HAP-1 (cell line): ENCODE data around the gene MBOAT2.

Experiments
- DNase-seq, 2 experiments: peaks; one replicate each; pipeline ENCODE4 v3.0.0-alpha.2; 2016 to 2020; ENCODE audit warnings: low spot score in 2 of 2
- H3K27me3 ChIP-seq: fragments of 250-450 bp; sonication (Bioruptor Pico); 2 replicates; pipeline ENCODE4 v1.5.1; 2020; ENCODE audit warnings: low read depth, mild to moderate bottlenecking, moderate library complexity
- H3K36me3 ChIP-seq: fragments of 250-450 bp; sonication (Bioruptor Pico); replicated peaks from 2 replicates; pipeline ENCODE4 v1.5.1; 2020; ENCODE audit warnings: mild to moderate bottlenecking
- H3K4me1 ChIP-seq: fragments of 250-450 bp; sonication (Bioruptor Pico); 2 replicates; pipeline ENCODE4 v1.5.1; 2020; ENCODE audit warnings: mild to moderate bottlenecking
- H3K4me3 ChIP-seq: fragments of 250-450 bp; sonication (Bioruptor Pico); 2 replicates; pipeline ENCODE4 v1.5.1; 2020; ENCODE audit warnings: mild to moderate bottlenecking, moderate library complexity
- H3K9me3 ChIP-seq: fragments of 250-450 bp; sonication (Bioruptor Pico); 2 replicates; pipeline ENCODE4 v1.5.1; 2020; ENCODE audit warnings: mild to moderate bottlenecking, moderate library complexity
- in situ Hi-C: fragments of 300-500 bp; cut with MboI; formaldehyde crosslinking; loops from 3 replicates; pipeline ENCODE4 v1.14.3; 2020; ENCODE audit warnings: low sequenced_read_pairs, inconsistent platforms, mixed read lengths

MBOAT2 gene

GRCh38 chr2:8837795-8838140, 165.7 kb downstream of the MBOAT2 start:
- H3K36me3 ChIP-seq, result no peaks in the 10 kb centered on the region
- in situ Hi-C loops, result no loop called here
- peak in 1 of 2 experiments; percentile 93 for DNase-seq

GRCh38 chr2:8836971-8837794, 166.3 kb downstream of the MBOAT2 start, which contains the start of gene KIDINS220:
TSS of gene KIDINS220 (minus strand) at chr2:8837613. CDS start at chr2:8827093, 10,520 bp downstream.
- in situ Hi-C loops, result no loop called here
- no peaks in the 10 kb centered on the region for H3K27me3 ChIP-seq
- H3K9me3 ChIP-seq, result no peaks in the 10 kb centered on the region
- H3K4me3 ChIP-seq, result peak within 1 kb of the TSS; percentile 81
- H3K36me3 ChIP-seq, result no peaks in the 10 kb centered on the region
- peaks cover 11% of the 10 kb centered on the region for H3K4me1 ChIP-seq
- DNase-seq, result peak in 1 of 2 experiments; percentile 92

More at GRCh38 chr2:8837795-8838140, 165.7 kb downstream of the MBOAT2 start:
- Histone ChIP-seq H3K9me3 (no peaks in the 10 kb centered on the region), H3K4me3 (peak overlapping the region; percentile 81), H3K4me1 (peaks cover 11% of the 10 kb centered on the region), H3K27me3 (no peaks in the 10 kb centered on the region)

- DNase-seq, result no peak
- Histone ChIP-seq H3K9me3 (no peaks in the 10 kb centered on the region), H3K27me3 (no peaks in the 10 kb centered on the region), H3K4me3 (no peak overlapping the region), H3K36me3 (no peaks in the 10 kb centered on the region), H3K4me1 (peaks cover 11% of the 10 kb centered on the region)
- in situ Hi-C loops, result no loop called here
These were observed 168.2 kb downstream of the MBOAT2 start for GRCh38 chr2:8835279-8835678.

- peaks cover 11% of the 10 kb centered on the region for H3K4me1 ChIP-seq
- no peaks in the 10 kb centered on the region for H3K9me3 ChIP-seq
- no peak for DNase-seq
- no peak overlapping the region for H3K4me3 ChIP-seq
- in situ Hi-C loops, result no loop called here
- no peaks in the 10 kb centered on the region for H3K27me3 ChIP-seq
- H3K36me3 ChIP-seq, result no peaks in the 10 kb centered on the region
These were observed 169.6 kb downstream of the MBOAT2 start for GRCh38 chr2:8833853-8834252.

- in situ Hi-C loops, result no loop called here
- no peak overlapping the region for H3K4me3 ChIP-seq
- no peaks in the 10 kb centered on the region for H3K9me3 ChIP-seq
- H3K36me3 ChIP-seq, result no peaks in the 10 kb centered on the region
- peaks cover 7% of the 10 kb centered on the region for H3K4me1 ChIP-seq
- H3K27me3 ChIP-seq, result no peaks in the 10 kb centered on the region
- no peak for DNase-seq
These were observed 172.0 kb downstream of the MBOAT2 start for GRCh38 chr2:8831516-8831915.

- in situ Hi-C loops, result no loop called here
- no peak for DNase-seq
- Histone ChIP-seq H3K36me3 (peaks cover 8% of the 10 kb centered on the region), H3K4me1 (no peaks in the 10 kb centered on the region), H3K9me3 (no peaks in the 10 kb centered on the region), H3K27me3 (no peaks in the 10 kb centered on the region), H3K4me3 (no peak overlapping the region)
These were observed 175.8 kb downstream of the MBOAT2 start for GRCh38 chr2:8827729-8828128.

GRCh38 chr2:8822218-8822617, 181.3 kb downstream of the MBOAT2 start:
- H3K9me3 ChIP-seq, result no peaks in the 10 kb centered on the region
- no peak for DNase-seq
- in situ Hi-C loops, result no loop called here

GRCh38 chr2:8821276-8822217, 181.9 kb downstream of the MBOAT2 start:
- Histone ChIP-seq H3K9me3 (no peaks in the 10 kb centered on the region), H3K27me3 (no peaks in the 10 kb centered on the region), H3K4me3 (no peak overlapping the region), H3K4me1 (no peaks in the 10 kb centered on the region), H3K36me3 (peaks cover 24% of the 10 kb centered on the region)
- in situ Hi-C loops, result no loop called here
- DNase-seq, result no peak

More at GRCh38 chr2:8822218-8822617, 181.3 kb downstream of the MBOAT2 start:
- Histone ChIP-seq H3K4me1 (no peaks in the 10 kb centered on the region), H3K4me3 (no peak overlapping the region), H3K27me3 (no peaks in the 10 kb centered on the region), H3K36me3 (peaks cover 24% of the 10 kb centered on the region)

- in situ Hi-C loops, result no loop called here
- no peaks in the 10 kb centered on the region for H3K27me3 ChIP-seq
- DNase-seq, result no peak
- H3K36me3 ChIP-seq, result peaks cover 24% of the 10 kb centered on the region
- no peak overlapping the region for H3K4me3 ChIP-seq
- H3K9me3 ChIP-seq, result no peaks in the 10 kb centered on the region
- no peaks in the 10 kb centered on the region for H3K4me1 ChIP-seq
These were observed 183.5 kb downstream of the MBOAT2 start for GRCh38 chr2:8819948-8820347.

- Histone ChIP-seq H3K27me3 (no peaks in the 10 kb centered on the region), H3K4me1 (no peaks in the 10 kb centered on the region), H3K36me3 (peaks cover 24% of the 10 kb centered on the region), H3K4me3 (no peak overlapping the region), H3K9me3 (no peaks in the 10 kb centered on the region)
- in situ Hi-C loops, result no loop called here
- DNase-seq, result no peak
These were observed 184.3 kb downstream of the MBOAT2 start for GRCh38 chr2:8819194-8819593.

- Histone ChIP-seq H3K9me3 (no peaks in the 10 kb centered on the region), H3K27me3 (no peaks in the 10 kb centered on the region), H3K36me3 (peaks cover 26% of the 10 kb centered on the region), H3K4me3 (no peak overlapping the region), H3K4me1 (no peaks in the 10 kb centered on the region)
- no peak for DNase-seq
- in situ Hi-C loops, result no loop called here
These were observed 186.3 kb downstream of the MBOAT2 start for GRCh38 chr2:8817221-8817620.

GRCh38 chr2:8806885-8807704, 196.4 kb downstream of the MBOAT2 start:
- peaks cover 24% of the 10 kb centered on the region for H3K36me3 ChIP-seq
- no peak overlapping the region for H3K4me3 ChIP-seq
- no peaks in the 10 kb centered on the region for H3K9me3 ChIP-seq
- no peaks in the 10 kb centered on the region for H3K27me3 ChIP-seq
- H3K4me1 ChIP-seq, result peaks cover 4% of the 10 kb centered on the region
- in situ Hi-C loops, result no loop called here
- DNase-seq, result no peak
